ENCODE measurements around the gene ARHGAP42.
"Not testable (repeated sequence)": the region's sequence is repeated elsewhere in the genome, so short reads cannot be mapped to it uniquely, and the experiment has no call there.

ARHGAP42 gene

DNA sequence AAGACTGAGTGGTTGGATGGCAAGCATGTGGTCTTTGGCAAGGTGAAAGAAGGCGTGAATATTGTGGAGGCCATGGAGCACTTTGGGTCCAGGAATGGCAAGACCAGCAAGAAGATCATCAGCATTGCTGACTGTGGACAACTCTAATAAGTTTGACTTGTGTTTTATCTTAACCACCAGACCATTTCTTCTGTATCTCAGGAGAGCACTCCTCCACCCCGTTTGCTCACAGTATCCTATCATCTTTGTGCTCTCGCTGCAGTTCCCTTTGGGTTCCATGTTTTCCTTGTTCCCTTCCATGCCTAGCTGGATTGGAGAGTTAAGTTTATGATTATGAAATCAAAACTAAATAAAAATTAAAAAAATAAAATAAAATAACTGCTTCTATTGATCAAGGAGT, 20.3 kb upstream of the ARHGAP42 start:
- H3K27ac ChIP-seq (ENCODE audit: low read depth, low read length); H3K9me3 ChIP-seq (ENCODE audit: control insufficient read depth in 1 of 2, low read length in 2 of 2); H3K4me3 ChIP-seq (ENCODE audit: low read depth in 1 of 2, low read length in 2 of 2); H3K27me3 ChIP-seq (ENCODE audit: control insufficient read depth in 1 of 2, insufficient read depth in 2 of 2, low read length in 2 of 2); H3K9ac ChIP-seq (ENCODE audit: low read depth in 1 of 2, low read length in 2 of 2); H3K4me1 ChIP-seq (ENCODE audit: control insufficient read depth in 1 of 2, insufficient read depth in 2 of 2, low read length in 2 of 2); H3K36me3 ChIP-seq (ENCODE audit: control insufficient read depth in 1 of 2, insufficient read depth in 2 of 2, low read length in 2 of 2): not testable (repeated sequence)

DNA sequence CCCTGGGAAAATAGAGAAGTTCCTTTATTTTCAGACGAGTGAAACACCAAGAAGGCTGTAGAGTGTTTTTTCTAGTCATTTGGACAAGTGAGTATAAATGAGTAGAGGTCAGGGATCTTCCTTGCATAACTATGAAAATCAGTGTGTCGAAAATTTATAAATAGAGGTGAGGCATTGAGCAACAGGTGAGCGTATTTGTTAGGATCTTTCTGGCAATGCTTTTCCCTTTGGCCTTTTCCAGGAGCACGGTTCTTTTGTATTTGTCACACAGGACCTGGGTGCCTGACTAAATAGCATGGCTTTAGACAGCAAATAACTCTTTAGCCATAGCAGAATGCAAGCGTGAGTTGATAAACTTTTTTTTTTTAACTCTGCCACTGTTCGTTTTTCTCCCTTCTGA, 19.6 kb upstream of the ARHGAP42 start:
- Histone ChIP-seq H3K9ac (ENCODE audit: low read depth in 1 of 2, low read length in 2 of 2) (no peak overlapping the region), H3K4me3 (ENCODE audit: low read depth in 1 of 2, low read length in 2 of 2) (no peak overlapping the region), H3K36me3 (ENCODE audit: control insufficient read depth in 1 of 2, insufficient read depth in 2 of 2, low read length in 2 of 2) (no peaks in the 10 kb centered on the region), H3K9me3 (ENCODE audit: control insufficient read depth in 1 of 2, low read length in 2 of 2) (no peaks in the 10 kb centered on the region), H3K4me1 (ENCODE audit: control insufficient read depth in 1 of 2, insufficient read depth in 2 of 2, low read length in 2 of 2) (peaks cover 0 to 4% of the 10 kb centered on the region in 2 donors), H3K27ac (ENCODE audit: low read depth, low read length) (no peak overlapping the region), H3K27me3 (ENCODE audit: control insufficient read depth in 1 of 2, insufficient read depth in 2 of 2, low read length in 2 of 2) (no peaks in the 10 kb centered on the region)

DNA sequence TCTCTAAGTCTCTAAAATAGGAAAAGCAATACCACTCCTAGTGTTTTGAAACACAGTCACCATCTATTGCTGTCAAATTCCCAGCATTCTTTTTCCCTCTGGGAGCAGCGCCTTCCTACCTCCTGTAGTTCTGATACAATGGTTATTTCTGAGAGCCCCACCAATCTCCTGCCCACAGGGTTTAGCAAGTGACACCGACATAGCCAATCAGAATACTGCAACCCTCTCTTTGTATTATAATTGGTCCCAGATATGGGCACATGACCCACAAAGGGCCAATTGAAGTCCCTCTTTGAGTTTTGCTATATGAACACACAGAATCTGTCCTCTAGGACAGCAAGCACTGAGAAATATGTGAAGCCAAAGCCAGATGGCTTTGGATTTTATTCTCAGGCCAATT, 16.9 kb upstream of the ARHGAP42 start:
- Histone ChIP-seq H3K9me3 (ENCODE audit: control insufficient read depth in 1 of 2, low read length in 2 of 2) (no peaks in the 10 kb centered on the region), H3K27me3 (ENCODE audit: control insufficient read depth in 1 of 2, insufficient read depth in 2 of 2, low read length in 2 of 2) (no peaks in the 10 kb centered on the region), H3K36me3 (ENCODE audit: control insufficient read depth in 1 of 2, insufficient read depth in 2 of 2, low read length in 2 of 2) (no peaks in the 10 kb centered on the region), H3K9ac (ENCODE audit: low read depth in 1 of 2, low read length in 2 of 2) (no peak overlapping the region), H3K4me3 (ENCODE audit: low read depth in 1 of 2, low read length in 2 of 2) (no peak overlapping the region), H3K4me1 (ENCODE audit: control insufficient read depth in 1 of 2, insufficient read depth in 2 of 2, low read length in 2 of 2) (peaks cover 3 to 9% of the 10 kb centered on the region in 2 donors), H3K27ac (ENCODE audit: low read depth, low read length) (no peak overlapping the region)

DNA sequence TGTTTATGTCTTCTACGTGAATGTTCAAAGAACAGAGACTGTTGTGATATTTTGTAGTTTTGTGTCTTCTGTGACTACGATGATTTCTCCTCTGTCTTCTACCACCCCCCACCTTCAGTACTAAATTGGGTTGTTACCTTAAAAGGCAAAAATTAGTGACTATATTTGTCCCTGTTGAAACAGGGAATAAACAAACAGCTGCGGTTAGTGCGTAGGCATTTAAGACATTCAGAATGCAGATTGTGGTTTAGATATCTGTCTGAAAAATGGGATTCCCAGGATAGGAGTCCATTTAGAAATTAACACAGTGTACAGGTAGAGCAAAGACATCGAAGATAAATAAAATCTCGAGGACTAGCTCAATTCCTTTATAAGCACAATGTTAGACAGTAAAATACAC, 15.6 kb upstream of the ARHGAP42 start:
- Histone ChIP-seq H3K4me3 (ENCODE audit: low read depth in 1 of 2, low read length in 2 of 2) (no peak overlapping the region), H3K36me3 (ENCODE audit: control insufficient read depth in 1 of 2, insufficient read depth in 2 of 2, low read length in 2 of 2) (no peaks in the 10 kb centered on the region), H3K4me1 (ENCODE audit: control insufficient read depth in 1 of 2, insufficient read depth in 2 of 2, low read length in 2 of 2) (peaks cover 3 to 9% of the 10 kb centered on the region in 2 donors), H3K9me3 (ENCODE audit: control insufficient read depth in 1 of 2, low read length in 2 of 2) (no peaks in the 10 kb centered on the region), H3K9ac (ENCODE audit: low read depth in 1 of 2, low read length in 2 of 2) (no peak overlapping the region), H3K27ac (ENCODE audit: low read depth, low read length) (no peak overlapping the region), H3K27me3 (ENCODE audit: control insufficient read depth in 1 of 2, insufficient read depth in 2 of 2, low read length in 2 of 2) (no peaks in the 10 kb centered on the region)

DNA sequence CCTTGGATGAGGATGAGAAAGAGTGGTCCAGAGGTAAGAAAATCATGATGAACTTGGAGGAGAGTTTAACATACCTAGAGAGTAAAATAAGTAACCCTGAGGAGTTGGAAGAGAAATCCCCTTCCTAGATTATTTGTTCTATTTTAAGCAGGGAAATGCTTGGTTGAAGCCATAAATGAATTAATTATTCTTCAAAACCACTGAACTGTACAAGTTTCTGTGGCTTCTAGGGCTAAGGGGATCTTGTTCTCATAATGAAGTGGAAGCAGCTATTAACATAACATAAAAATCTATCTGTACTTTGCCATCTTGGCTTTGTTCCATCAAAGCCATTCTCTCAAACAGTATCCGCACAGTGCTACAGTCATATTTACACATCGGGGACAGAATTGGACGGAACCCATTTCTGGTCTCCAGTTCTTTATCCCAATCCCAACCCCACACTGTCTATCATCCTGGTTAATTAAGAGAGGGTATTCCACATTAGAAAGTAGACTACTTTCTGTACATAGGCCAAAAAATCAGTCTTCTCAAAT, 14.5 kb upstream of the ARHGAP42 start:
- Histone ChIP-seq H3K4me1 (ENCODE audit: control insufficient read depth in 1 of 2, insufficient read depth in 2 of 2, low read length in 2 of 2) (peaks cover 3 to 9% of the 10 kb centered on the region in 2 donors), H3K27ac (ENCODE audit: low read depth, low read length) (no peak overlapping the region), H3K27me3 (ENCODE audit: control insufficient read depth in 1 of 2, insufficient read depth in 2 of 2, low read length in 2 of 2) (no peaks in the 10 kb centered on the region), H3K9ac (ENCODE audit: low read depth in 1 of 2, low read length in 2 of 2) (no peak overlapping the region), H3K4me3 (ENCODE audit: low read depth in 1 of 2, low read length in 2 of 2) (no peak overlapping the region), H3K36me3 (ENCODE audit: control insufficient read depth in 1 of 2, insufficient read depth in 2 of 2, low read length in 2 of 2) (no peaks in the 10 kb centered on the region), H3K9me3 (ENCODE audit: control insufficient read depth in 1 of 2, low read length in 2 of 2) (no peaks in the 10 kb centered on the region)

DNA sequence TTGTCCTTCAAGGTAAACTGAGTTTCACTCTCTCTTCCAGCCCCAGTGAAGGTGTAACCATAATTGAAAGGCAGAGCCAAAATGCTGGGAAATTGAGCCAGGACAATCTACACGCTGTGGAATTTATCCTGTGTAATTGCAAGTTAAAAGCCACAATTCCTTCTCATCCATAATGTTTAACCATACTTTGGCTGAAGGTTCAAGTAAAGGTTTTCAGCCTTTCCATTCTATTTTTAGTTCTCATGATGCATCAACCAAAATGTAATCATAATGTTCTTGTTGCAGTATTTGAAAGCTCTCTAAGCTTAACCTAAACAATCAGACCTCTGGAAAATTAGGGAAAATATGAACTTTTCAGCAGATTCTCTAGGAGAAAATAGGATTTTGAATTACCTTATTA, 14.0 kb upstream of the ARHGAP42 start:
- no peak overlapping the region for H3K27ac ChIP-seq (ENCODE audit: low read depth, low read length)
- no peaks in the 10 kb centered on the region for H3K36me3 ChIP-seq (ENCODE audit: control insufficient read depth in 1 of 2, insufficient read depth in 2 of 2, low read length in 2 of 2)
- peaks cover 3 to 9% of the 10 kb centered on the region in 2 donors for H3K4me1 ChIP-seq (ENCODE audit: control insufficient read depth in 1 of 2, insufficient read depth in 2 of 2, low read length in 2 of 2)
- no peaks in the 10 kb centered on the region for H3K27me3 ChIP-seq (ENCODE audit: control insufficient read depth in 1 of 2, insufficient read depth in 2 of 2, low read length in 2 of 2)
- H3K9ac ChIP-seq (ENCODE audit: low read depth in 1 of 2, low read length in 2 of 2), result no peak overlapping the region
- H3K4me3 ChIP-seq (ENCODE audit: low read depth in 1 of 2, low read length in 2 of 2), result no peak overlapping the region
- H3K9me3 ChIP-seq (ENCODE audit: control insufficient read depth in 1 of 2, low read length in 2 of 2), result no peaks in the 10 kb centered on the region

DNA sequence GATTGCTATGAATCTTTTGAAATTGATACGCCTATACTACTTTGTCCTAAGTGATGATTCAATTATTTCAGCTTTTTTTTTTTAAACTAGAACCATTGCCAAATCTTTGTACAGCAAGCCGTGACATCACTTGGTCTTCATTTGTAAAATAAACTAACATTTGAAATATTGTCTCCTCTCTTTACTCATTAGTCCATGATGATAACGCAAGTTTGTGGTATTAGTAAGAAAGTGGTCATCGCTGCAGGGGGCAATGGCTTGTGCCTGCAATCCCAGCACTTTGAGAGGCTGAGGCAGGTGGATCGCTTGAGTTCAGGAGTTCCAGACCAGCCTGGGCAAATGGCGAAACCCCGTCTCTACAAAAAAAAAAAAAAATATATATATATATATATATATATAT, 12.9 kb upstream of the ARHGAP42 start:
- Histone ChIP-seq H3K4me1 (ENCODE audit: control insufficient read depth in 1 of 2, insufficient read depth in 2 of 2, low read length in 2 of 2) (peaks cover 3 to 9% of the 10 kb centered on the region in 2 donors), H3K9ac (ENCODE audit: low read depth in 1 of 2, low read length in 2 of 2) (no peak overlapping the region), H3K36me3 (ENCODE audit: control insufficient read depth in 1 of 2, insufficient read depth in 2 of 2, low read length in 2 of 2) (no peaks in the 10 kb centered on the region), H3K9me3 (ENCODE audit: control insufficient read depth in 1 of 2, low read length in 2 of 2) (no peaks in the 10 kb centered on the region), H3K4me3 (ENCODE audit: low read depth in 1 of 2, low read length in 2 of 2) (no peak overlapping the region), H3K27ac (ENCODE audit: low read depth, low read length) (no peak overlapping the region), H3K27me3 (ENCODE audit: control insufficient read depth in 1 of 2, insufficient read depth in 2 of 2, low read length in 2 of 2) (no peaks in the 10 kb centered on the region)

DNA sequence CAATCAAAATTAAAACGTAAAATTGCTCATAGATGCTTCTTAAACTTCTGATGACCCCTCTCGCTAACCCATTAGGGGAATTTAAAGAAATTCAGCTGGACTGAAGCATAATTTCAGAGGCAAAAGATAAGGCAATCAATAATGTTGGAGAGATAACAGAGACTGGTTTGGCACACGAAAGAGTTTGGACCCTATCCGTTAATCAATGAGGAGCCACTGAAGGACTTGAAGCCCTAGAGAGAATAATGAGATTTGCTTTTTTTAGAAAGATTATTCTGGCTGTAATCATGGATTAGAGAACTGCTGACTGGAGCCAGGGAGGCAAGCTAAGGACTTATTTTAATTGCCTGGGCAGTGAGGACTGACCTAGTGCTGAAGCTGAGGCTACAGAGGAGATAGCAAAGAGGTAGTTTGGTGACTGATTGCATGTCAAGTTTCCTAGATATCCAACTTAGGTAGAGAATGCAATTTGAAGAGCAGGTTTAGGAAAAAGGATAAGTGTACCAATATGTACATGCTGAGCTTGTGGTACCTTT, 11.9 kb upstream of the ARHGAP42 start:
- Histone ChIP-seq H3K27ac (ENCODE audit: low read depth, low read length) (no peak overlapping the region), H3K27me3 (ENCODE audit: control insufficient read depth in 1 of 2, insufficient read depth in 2 of 2, low read length in 2 of 2) (no peaks in the 10 kb centered on the region), H3K9ac (ENCODE audit: low read depth in 1 of 2, low read length in 2 of 2) (no peak overlapping the region), H3K9me3 (ENCODE audit: control insufficient read depth in 1 of 2, low read length in 2 of 2) (no peaks in the 10 kb centered on the region), H3K4me3 (ENCODE audit: low read depth in 1 of 2, low read length in 2 of 2) (no peak overlapping the region), H3K4me1 (ENCODE audit: control insufficient read depth in 1 of 2, insufficient read depth in 2 of 2, low read length in 2 of 2) (peaks cover 3 to 12% of the 10 kb centered on the region in 2 donors), H3K36me3 (ENCODE audit: control insufficient read depth in 1 of 2, insufficient read depth in 2 of 2, low read length in 2 of 2) (no peaks in the 10 kb centered on the region)

DNA sequence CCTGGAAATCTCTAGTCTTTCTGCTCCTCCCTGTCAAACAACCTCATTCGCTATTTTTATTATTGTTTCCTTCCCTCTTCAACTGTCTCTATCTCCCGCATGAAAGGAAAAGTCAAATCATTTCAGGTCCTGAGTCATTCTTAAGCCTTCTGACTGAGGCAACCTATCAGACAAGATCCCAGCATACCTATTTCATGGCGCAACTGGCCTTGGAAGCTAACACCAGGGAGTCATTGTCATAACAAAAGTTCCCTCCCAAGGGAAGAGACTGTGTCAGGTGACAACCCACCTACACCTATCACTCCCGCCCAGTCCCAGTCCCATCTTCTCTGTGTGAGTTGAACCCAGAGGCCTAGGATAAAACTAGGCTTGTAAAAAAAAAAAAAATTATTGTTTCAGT, 10.2 kb upstream of the ARHGAP42 start:
- no peak overlapping the region for H3K27ac ChIP-seq (ENCODE audit: low read depth, low read length)
- no peak overlapping the region for H3K9ac ChIP-seq (ENCODE audit: low read depth in 1 of 2, low read length in 2 of 2)
- H3K27me3 ChIP-seq (ENCODE audit: control insufficient read depth in 1 of 2, insufficient read depth in 2 of 2, low read length in 2 of 2), result no peaks in the 10 kb centered on the region
- H3K4me1 ChIP-seq (ENCODE audit: control insufficient read depth in 1 of 2, insufficient read depth in 2 of 2, low read length in 2 of 2), result peaks cover 12 to 20% of the 10 kb centered on the region in 2 donors
- no peaks in the 10 kb centered on the region for H3K9me3 ChIP-seq (ENCODE audit: control insufficient read depth in 1 of 2, low read length in 2 of 2)
- no peaks in the 10 kb centered on the region for H3K36me3 ChIP-seq (ENCODE audit: control insufficient read depth in 1 of 2, insufficient read depth in 2 of 2, low read length in 2 of 2)
- no peak overlapping the region for H3K4me3 ChIP-seq (ENCODE audit: low read depth in 1 of 2, low read length in 2 of 2)

DNA sequence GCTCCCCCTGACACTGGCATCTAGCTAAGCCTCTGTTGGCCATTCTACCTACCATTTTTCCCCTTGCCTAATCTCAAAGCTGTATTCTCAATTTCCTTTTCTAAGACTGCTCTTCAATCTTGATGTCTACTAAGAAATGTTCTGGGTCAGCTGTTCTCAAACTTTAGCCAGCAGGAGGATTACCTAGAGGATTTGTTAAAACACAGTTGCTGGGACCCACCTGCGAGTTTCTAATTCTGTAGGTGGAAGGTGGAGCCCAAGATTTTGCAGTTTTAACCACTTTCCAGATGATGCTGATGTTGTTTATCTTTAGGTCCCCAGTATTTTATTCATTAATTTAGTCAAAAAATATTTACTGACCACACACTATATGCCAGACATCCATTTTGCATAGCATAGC, 9.3 kb upstream of the ARHGAP42 start:
- H3K9me3 ChIP-seq (ENCODE audit: control insufficient read depth in 1 of 2, low read length in 2 of 2), result no peaks in the 10 kb centered on the region
- no peak overlapping the region for H3K27ac ChIP-seq (ENCODE audit: low read depth, low read length)
- H3K27me3 ChIP-seq (ENCODE audit: control insufficient read depth in 1 of 2, insufficient read depth in 2 of 2, low read length in 2 of 2), result no peaks in the 10 kb centered on the region
- no peak overlapping the region for H3K9ac ChIP-seq (ENCODE audit: low read depth in 1 of 2, low read length in 2 of 2)
- peaks cover 12 to 13% of the 10 kb centered on the region in 2 donors for H3K4me1 ChIP-seq (ENCODE audit: control insufficient read depth in 1 of 2, insufficient read depth in 2 of 2, low read length in 2 of 2)
- H3K4me3 ChIP-seq (ENCODE audit: low read depth in 1 of 2, low read length in 2 of 2), result no peak overlapping the region
- H3K36me3 ChIP-seq (ENCODE audit: control insufficient read depth in 1 of 2, insufficient read depth in 2 of 2, low read length in 2 of 2), result no peaks in the 10 kb centered on the region

DNA sequence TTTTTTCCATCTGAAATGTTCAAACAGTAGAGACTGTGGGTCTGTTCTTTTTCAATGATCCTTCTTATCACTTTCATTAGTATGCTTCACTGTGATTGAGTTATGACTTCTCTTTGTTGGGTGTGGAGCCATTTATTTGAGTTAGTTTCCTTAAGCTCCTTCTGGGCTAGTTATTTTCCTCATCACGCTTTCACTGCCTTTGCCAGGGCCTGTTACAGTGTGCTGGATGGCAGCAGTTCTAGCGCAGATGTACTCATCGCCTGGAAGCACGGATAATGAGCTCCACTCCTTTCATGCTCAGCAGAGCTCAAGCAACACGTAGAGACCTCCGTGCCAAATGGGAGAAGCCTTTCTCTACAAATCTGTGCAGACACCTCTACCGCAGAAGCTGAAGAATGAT, 7.0 kb upstream of the ARHGAP42 start:
- H3K27ac ChIP-seq (ENCODE audit: low read depth, low read length), result no peak overlapping the region

More for the DNA sequence above, 7.0 kb upstream of the ARHGAP42 start:
- Histone ChIP-seq H3K27me3 (ENCODE audit: control insufficient read depth in 1 of 2, insufficient read depth in 2 of 2, low read length in 2 of 2) (no peaks in the 10 kb centered on the region), H3K4me3 (ENCODE audit: low read depth in 1 of 2, low read length in 2 of 2) (no peak overlapping the region), H3K9ac (ENCODE audit: low read depth in 1 of 2, low read length in 2 of 2) (no peak overlapping the region), H3K4me1 (ENCODE audit: control insufficient read depth in 1 of 2, insufficient read depth in 2 of 2, low read length in 2 of 2) (peaks cover 13 to 19% of the 10 kb centered on the region in 2 donors), H3K9me3 (ENCODE audit: control insufficient read depth in 1 of 2, low read length in 2 of 2) (no peaks in the 10 kb centered on the region), H3K36me3 (ENCODE audit: control insufficient read depth in 1 of 2, insufficient read depth in 2 of 2, low read length in 2 of 2) (no peaks in the 10 kb centered on the region)

Measured in duodenal mucosa (tissue), 2 donors.